Measurements from ENCODE around the gene PDCD4.

PDCD4 gene

GRCh38 chr10:110927461-110927860, 55.7 kb downstream of the PDCD4 start:
- DNase-seq: no peak

GRCh38 chr10:110931769-110932381, 60.1 kb downstream of the PDCD4 start:
- DNase-seq: no peak

- DNase-seq: no peak
These were observed 60.9 kb downstream of the PDCD4 start for GRCh38 chr10:110932505-110933180.

GRCh38 chr10:110936757-110937156, 65.0 kb downstream of the PDCD4 start:
- no peak for DNase-seq

GRCh38 chr10:110939419-110939818, 67.7 kb downstream of the PDCD4 start:
- no peak for DNase-seq

GRCh38 chr10:110944792-110945396, 73.2 kb downstream of the PDCD4 start:
- no peak for DNase-seq

- DNase-seq: no peak
These were observed 74.8 kb downstream of the PDCD4 start for GRCh38 chr10:110946496-110946895.

GRCh38 chr10:110947061-110947595, 75.4 kb downstream of the PDCD4 start:
- no peak for DNase-seq
